ENCODE data around the gene PLB1.
"Not testable (repeated sequence)": the region's sequence is repeated elsewhere in the genome, so short reads cannot be mapped to it uniquely, and the experiment has no call there.

PLB1 gene

DNA sequence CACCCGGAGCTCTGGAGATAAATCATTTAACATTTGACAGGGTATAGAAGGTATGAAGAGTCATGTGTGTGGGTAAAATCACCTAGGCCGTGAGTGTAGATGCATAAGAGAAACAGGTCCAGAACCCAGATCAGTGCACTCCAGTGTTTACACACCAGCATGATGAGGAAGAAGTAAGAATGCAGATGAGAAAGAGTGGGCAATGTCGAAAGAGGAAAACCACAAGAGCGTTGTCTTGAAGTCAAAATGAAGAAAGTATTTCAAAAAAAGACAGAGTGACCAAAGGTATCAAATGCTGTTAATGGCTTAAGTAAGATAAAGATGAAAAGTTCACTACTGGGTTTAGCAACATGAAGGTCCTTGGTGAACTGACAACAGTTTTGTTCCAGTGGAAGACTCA, 32.0 kb upstream of the PLB1 start:
- no peak for DNase-seq

DNA sequence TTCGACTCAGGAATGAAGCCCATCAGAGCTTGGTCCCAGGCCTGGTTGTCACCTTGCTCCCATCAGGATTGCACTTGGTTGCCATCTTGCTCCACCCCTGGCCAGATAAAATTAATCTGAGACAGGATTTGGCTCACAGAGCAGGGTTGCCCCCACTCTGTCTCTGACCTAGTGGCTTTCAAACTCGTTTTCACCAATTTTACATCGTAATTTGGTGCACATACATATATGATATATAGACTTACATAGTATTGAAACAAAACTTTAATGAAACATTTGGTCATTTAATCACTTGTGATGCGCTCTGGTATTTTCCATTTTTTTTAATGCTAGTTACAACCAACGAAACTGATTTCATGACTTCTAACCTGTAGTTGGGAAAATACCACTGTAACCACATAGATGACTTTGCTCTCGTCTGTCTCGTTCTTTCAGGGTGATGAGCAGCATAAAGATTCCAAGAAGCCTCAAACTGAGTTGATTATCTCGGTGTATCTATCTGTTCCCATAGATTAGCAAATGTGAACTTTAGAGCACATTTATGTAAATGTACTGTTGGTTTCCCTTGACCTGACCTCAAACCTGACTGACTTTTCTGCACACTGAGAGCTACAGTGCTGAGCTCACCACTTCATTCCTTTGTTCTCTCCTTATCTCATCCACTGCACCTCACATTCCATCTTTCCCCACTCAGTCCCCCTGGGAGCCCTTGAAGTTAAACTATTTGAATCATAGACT, 30.5 kb upstream of the PLB1 start:
- DNase-seq = no peak

GRCh38 chr2:28469304-28469703, 26.6 kb upstream of the PLB1 start:
- no peak for DNase-seq

DNA sequence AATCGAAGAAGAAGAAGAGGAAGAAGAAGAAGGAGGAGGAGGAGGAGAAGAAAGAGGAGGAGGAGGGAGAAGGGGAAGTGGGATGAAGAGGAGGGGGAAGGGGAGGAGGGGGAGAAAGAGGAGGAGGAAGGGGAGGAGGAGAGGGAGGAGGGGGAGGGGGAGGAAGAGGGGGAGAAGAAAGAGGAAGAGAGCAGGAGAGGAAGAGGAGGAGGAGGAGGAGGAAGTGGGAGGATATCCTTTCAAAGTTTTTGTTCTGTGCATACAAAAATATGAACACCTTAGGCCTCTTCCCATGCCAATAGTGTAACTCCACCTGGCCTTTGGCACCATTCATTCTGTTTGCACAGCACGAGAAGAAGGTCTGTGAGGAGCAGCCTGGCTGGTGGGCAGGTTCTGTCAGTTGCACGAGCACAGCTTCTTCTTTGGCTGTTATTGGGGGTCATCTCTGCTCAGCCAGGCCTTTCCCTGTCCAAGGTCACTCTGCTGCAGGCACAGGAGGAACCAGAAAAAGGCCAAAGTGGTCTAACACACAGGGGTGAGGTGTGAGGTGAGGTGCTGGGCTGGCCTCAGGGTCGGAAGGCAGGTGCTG, 25.8 kb upstream of the PLB1 start:
- no peak for DNase-seq

- DNase-seq = no peak
Observed at GRCh38 chr2:28470759-28471158, 25.1 kb upstream of the PLB1 start.

GRCh38 chr2:28471214-28471613, 24.6 kb upstream of the PLB1 start:
- no peak for DNase-seq

DNA sequence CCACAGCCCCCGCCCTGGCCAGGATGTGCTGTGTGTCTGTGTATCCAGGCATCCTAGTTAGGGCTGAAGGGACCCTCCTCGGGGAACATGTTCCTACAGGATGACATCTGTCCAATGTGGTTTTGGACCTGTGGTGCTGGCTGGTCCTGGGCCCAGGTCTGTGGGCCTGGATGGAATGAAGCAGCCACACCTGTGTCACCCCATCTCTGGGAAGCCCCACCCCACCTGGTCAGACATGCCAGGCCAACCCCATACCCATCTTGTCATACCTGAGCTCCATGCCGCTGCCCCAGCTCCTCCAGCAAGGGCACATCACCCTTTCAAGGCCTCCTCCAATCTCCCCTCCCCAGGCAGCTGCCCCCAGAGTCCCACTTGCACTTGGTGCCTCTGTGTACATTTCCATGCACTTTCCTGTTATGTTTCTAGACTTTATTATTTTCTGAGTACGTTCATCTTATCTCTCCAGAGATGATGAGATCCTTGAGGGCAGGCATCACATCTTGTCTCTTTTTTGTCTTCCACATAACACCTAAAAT, 24.1 kb upstream of the PLB1 start:
- DNase-seq = no peak

GRCh38 chr2:28472641-28473040, 23.2 kb upstream of the PLB1 start:
- DNase-seq = not testable (repeated sequence)

DNA sequence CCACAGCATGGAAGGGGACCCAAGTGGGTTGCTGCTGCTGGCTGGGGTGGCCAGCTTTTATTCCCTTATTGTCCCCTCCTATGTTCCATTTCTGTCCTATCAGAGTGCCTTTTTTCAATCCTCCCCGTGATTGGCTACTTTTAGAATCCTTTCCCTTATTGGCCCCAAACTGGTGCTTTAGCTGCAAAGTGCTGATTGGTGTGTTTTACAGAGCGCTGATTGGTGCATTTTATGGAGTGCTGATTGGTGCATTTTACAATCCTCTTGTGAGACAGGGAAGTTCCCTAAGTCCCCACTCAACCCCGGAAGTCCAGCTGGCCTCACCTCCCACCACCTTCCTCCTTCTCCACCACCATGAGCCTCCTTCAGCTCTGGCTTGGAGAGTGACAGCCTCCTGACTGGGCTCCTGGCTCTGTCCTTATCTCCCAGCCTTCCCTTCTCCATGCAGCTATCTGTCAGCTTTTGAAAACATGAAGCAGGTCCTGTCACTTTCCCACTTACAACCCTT, 20.7 kb upstream of the PLB1 start:
- DNase-seq = no peak

GRCh38 chr2:28477087-28477486, 18.8 kb upstream of the PLB1 start:
- DNase-seq = no peak

DNA sequence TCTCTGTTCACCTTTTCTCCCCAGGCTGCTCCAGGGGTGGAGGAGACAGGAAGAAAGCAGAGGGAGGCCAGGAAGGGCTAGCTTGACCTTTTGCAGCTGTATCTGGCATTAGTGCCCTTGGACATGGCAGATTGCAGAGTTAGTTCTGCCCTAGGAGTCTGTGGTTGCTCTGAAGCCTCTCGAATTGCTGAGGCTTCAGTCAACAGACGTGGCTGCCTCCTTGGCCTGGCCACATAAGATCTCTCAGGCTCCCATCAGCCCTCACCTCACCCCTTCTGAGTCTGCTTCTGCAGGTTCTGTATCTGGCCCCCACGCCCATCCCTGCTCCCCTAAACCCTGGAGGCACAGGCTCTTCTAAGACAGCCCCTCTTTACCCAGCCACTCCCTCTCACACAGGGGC, 18.2 kb upstream of the PLB1 start:
- no peak for DNase-seq

GRCh38 chr2:28480403-28481049, 15.3 kb upstream of the PLB1 start:
- no peak for DNase-seq

GRCh38 chr2:28481905-28482304, 14.0 kb upstream of the PLB1 start:
- DNase-seq = no peak

DNA sequence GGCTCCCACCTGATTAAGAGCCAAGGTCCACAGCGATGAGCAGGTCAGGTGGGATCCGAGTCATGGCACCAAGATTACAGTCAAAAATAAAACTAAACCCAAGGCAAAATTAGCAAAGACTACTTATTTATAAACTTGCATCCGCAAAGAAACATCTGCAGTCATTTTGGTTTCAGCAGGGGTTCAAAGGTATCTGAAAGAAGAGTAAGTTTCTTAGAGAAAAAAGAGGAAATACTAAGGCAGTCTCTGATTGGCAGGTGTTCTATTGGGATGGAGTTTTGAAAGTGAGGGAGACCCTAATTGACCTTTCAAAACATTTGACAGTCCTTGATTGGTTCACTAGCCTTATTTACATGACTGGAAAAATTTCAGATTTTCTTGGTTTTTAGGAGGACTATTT, 11.0 kb upstream of the PLB1 start:
- DNase-seq = no peak

DNA sequence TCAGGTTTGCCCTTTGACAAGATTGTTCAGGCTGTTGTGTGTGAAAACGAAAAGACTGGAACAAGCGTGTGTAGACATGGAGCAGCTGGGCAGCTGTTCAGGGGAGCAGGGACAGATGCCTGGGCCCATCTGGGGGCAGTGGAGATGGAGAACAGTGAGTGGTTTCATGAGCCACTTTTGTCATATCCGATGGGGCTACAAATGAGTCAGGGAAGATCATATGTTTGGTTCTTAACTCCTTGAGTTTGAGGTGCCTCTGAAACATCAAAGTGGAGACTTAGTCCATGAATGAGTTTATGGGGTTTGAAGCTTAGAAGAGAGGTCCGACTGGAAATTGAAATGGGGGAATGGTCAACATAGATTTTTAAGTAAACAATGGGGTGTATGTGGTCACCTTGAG, 9.3 kb upstream of the PLB1 start:
- no peak for DNase-seq

- no peak for DNase-seq
Observed at GRCh38 chr2:28487258-28487657, 8.6 kb upstream of the PLB1 start.

DNA sequence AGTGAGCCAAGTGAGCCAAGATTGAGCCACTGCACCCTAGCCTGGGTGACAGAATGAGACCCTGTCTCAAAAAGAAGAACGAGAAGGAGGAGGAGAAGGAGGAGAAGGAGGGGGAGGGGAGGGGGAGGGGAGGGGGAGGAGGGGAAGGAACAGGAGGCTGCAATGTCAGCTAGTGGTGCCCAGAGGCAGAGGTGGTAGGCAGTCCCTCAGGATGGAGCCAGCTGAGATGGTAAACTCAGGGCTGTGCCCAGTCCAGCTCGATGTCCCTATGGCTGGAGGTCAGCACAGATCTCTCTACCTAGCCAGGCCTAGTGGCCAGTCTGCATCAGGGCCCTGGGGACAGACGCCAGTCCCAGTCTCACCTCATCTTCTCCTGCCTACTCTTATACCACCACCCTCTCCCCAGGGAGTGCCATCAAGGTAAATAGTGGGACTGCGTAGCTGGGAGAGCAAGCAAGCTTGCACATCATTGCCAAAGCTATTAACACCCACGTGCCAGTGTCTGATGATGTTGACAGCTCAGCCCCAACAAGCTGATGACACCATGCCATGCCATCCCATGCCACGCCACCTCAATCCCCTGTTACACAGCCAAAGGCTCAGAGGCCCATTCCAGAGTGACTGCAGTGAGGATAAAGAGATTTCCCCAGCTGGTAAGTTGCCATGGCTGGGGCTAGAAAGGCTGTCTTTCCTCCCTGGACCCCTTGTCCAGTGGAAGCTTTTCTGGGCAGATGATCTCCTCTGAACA, 7.6 kb upstream of the PLB1 start:
- no peak for DNase-seq

- DNase-seq = no peak
Observed at GRCh38 chr2:28488858-28489575, 6.8 kb upstream of the PLB1 start.

DNA sequence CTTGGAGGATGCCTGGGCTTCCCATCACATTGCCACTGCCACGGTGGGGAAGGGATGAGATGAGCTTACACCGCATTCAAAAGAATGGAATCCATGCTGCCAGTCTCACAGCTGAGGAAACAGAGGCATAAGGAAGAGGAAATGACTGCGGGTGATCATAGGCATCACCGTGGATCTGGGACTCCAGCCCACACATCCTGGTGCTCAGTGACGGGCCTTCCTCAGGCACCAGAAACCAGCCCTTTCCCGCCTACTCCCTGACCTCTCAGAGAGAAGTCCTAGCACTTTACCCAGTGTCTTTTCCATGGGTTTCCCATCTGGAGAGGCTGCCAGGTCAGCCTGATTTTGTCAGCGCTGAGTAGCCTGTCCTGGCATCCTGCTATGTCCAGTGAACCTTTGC, 5.3 kb upstream of the PLB1 start:
- no peak for DNase-seq

DNA sequence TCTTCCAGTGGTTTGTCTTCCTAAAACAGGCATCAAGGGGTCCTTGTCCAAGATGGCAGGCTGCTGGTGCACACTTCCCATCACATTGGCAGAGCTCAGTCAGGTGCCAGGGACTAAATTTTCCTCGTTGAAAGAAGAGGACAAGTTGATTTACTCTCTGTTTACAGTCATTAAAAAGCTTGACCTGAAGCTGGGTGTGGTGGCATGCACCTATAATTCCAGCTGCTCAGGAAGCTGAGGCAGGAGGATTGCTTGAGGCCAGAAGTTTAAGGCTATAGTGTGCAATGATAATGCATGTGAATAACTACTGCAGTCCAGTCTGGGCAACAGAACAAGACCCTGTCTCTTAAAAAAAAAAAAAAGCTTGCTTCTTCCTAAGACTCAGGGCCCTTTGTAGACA, 3.6 kb upstream of the PLB1 start:
- no peak for DNase-seq

GRCh38 chr2:28493636-28494035, 2.2 kb upstream of the PLB1 start:
- no peak for DNase-seq

GRCh38 chr2:28496781-28497180, 921 bp downstream of the PLB1 start:
- no peak for DNase-seq

Data from right kidney (tissue), 1 donor.